Nephron (organoid): ENCODE results near the gene DSG4.

Experiments
- H3K27ac Mint-ChIP-seq, 3 experiments: 2 replicates each; pipeline ENCODE4 v1.8.0; 2020; ENCODE audit warnings: mixed read lengths in 3 of 3, mild to moderate bottlenecking in 2 of 3, moderate library complexity in 1 of 3
- H3K27me3 Mint-ChIP-seq: 2 replicates; pipeline ENCODE4 v1.8.0; 2021; ENCODE audit warnings: low read depth, mild to moderate bottlenecking, moderate library complexity, mixed read lengths
- H3K36me3 Mint-ChIP-seq: 2 replicates; pipeline ENCODE4 v1.8.0; 2020; ENCODE audit warnings: low read depth, mixed read lengths
- H3K4me1 Mint-ChIP-seq: 2 replicates; pipeline ENCODE4 v1.8.0; 2020; ENCODE audit warnings: mixed read lengths
- H3K4me3 Mint-ChIP-seq, 3 experiments: 2 replicates each; pipeline ENCODE4 v1.8.0; 2020; ENCODE audit warnings: mild to moderate bottlenecking in 3 of 3, mixed read lengths in 3 of 3, moderate library complexity in 2 of 3
- H3K9me3 Mint-ChIP-seq: 2 replicates; pipeline ENCODE4 v1.8.0; 2020; ENCODE audit warnings: mixed read lengths
- CTCF ChIP-seq, 3 experiments: fragments of 200-600 bp; sonication (generic); IDR thresholded peaks; one replicate each; pipeline ENCODE4 v1.5.0; 2021; ENCODE audit warnings: antibody characterized with exemption in 3 of 3; ENCODE audit not compliant: unreplicated experiment in 3 of 3

The DSG4 gene

GRCh38 chr18:31410716-31411483 lies 34.3 kb downstream of the DSG4 start:
- no peaks in the 10 kb centered on the region for H3K36me3 Mint-ChIP-seq

GRCh38 chr18:31413137-31413536 lies 36.6 kb downstream of the DSG4 start:
- no peak for TF ChIP-seq CTCF (IDR thresholded peaks at IDR 0.05; ENCODE audit: unreplicated experiment in 3 of 3)
- H3K36me3 Mint-ChIP-seq: no peaks in the 10 kb centered on the region

More at GRCh38 chr18:31410716-31411483, 34.3 kb downstream of the DSG4 start:
- no peaks in the 10 kb centered on the region for H3K27me3 Mint-ChIP-seq
- TF ChIP-seq CTCF (IDR thresholded peaks at IDR 0.05; ENCODE audit: unreplicated experiment in 3 of 3): no peak
- H3K27ac Mint-ChIP-seq: no peak overlapping the region
- H3K4me1 Mint-ChIP-seq: no peaks in the 10 kb centered on the region
- no peaks in the 10 kb centered on the region for H3K9me3 Mint-ChIP-seq
- no peak overlapping the region for H3K4me3 Mint-ChIP-seq

GRCh38 chr18:31417850-31418249 lies 41.3 kb downstream of the DSG4 start:
- Mint-ChIP-seq H3K27ac (no peak overlapping the region), H3K4me1 (no peaks in the 10 kb centered on the region), H3K36me3 (no peaks in the 10 kb centered on the region), H3K9me3 (no peaks in the 10 kb centered on the region), H3K27me3 (no peaks in the 10 kb centered on the region), H3K4me3 (no peak overlapping the region)
- no peak for TF ChIP-seq CTCF (IDR thresholded peaks at IDR 0.05; ENCODE audit: unreplicated experiment in 3 of 3)

More at GRCh38 chr18:31413137-31413536, 36.6 kb downstream of the DSG4 start:
- H3K9me3 Mint-ChIP-seq: no peaks in the 10 kb centered on the region
- H3K27ac Mint-ChIP-seq: no peak overlapping the region
- H3K4me1 Mint-ChIP-seq: no peaks in the 10 kb centered on the region
- H3K27me3 Mint-ChIP-seq: no peaks in the 10 kb centered on the region
- no peak overlapping the region for H3K4me3 Mint-ChIP-seq

- H3K36me3 Mint-ChIP-seq: no peaks in the 10 kb centered on the region
- no peaks in the 10 kb centered on the region for H3K27me3 Mint-ChIP-seq
- no peak overlapping the region for H3K27ac Mint-ChIP-seq
- no peak for TF ChIP-seq CTCF (IDR thresholded peaks at IDR 0.05; ENCODE audit: unreplicated experiment in 3 of 3)
- H3K9me3 Mint-ChIP-seq: no peaks in the 10 kb centered on the region
- no peaks in the 10 kb centered on the region for H3K4me1 Mint-ChIP-seq
- no peak overlapping the region for H3K4me3 Mint-ChIP-seq
These were observed 42.9 kb downstream of the DSG4 start for GRCh38 chr18:31419457-31419932.

GRCh38 chr18:31420032-31420431 lies 43.5 kb downstream of the DSG4 start:
- H3K4me1 Mint-ChIP-seq: no peaks in the 10 kb centered on the region
- no peak for TF ChIP-seq CTCF (IDR thresholded peaks at IDR 0.05; ENCODE audit: unreplicated experiment in 3 of 3)
- H3K27me3 Mint-ChIP-seq: no peaks in the 10 kb centered on the region
- no peak overlapping the region for H3K27ac Mint-ChIP-seq
- no peaks in the 10 kb centered on the region for H3K36me3 Mint-ChIP-seq
- no peaks in the 10 kb centered on the region for H3K9me3 Mint-ChIP-seq
- no peak overlapping the region for H3K4me3 Mint-ChIP-seq

- H3K4me3 Mint-ChIP-seq: no peak overlapping the region
- TF ChIP-seq CTCF (IDR thresholded peaks at IDR 0.05; ENCODE audit: unreplicated experiment in 3 of 3): no peak
- no peaks in the 10 kb centered on the region for H3K4me1 Mint-ChIP-seq
- H3K27ac Mint-ChIP-seq: no peak overlapping the region
- no peaks in the 10 kb centered on the region for H3K9me3 Mint-ChIP-seq
- H3K27me3 Mint-ChIP-seq: no peaks in the 10 kb centered on the region
- no peaks in the 10 kb centered on the region for H3K36me3 Mint-ChIP-seq
These were observed 43.9 kb downstream of the DSG4 start for GRCh38 chr18:31420524-31420923.
